ENCODE results near the gene JUND.
A peak's percentile ranks its signal among the peaks of the same experiment; 100 is the strongest.

The JUND gene

GRCh38 chr19:18313398-18313797, 32.0 kb upstream of the JUND start:
- TF ChIP-seq ZNF274 (IDR thresholded peaks at IDR 0.05; ENCODE audit: low read depth, low read length): no peak
- H3K4me3 ChIP-seq (ENCODE audit: low read length): no peak overlapping the region

- H3K4me3 ChIP-seq (ENCODE audit: low read length): no peak overlapping the region
- TF ChIP-seq ZNF274 (IDR thresholded peaks at IDR 0.05; ENCODE audit: low read depth, low read length): no peak
Measured at GRCh38 chr19:18312092-18312534, 30.7 kb upstream of the JUND start.

- no peak for TF ChIP-seq ZNF274 (IDR thresholded peaks at IDR 0.05; ENCODE audit: low read depth, low read length)
- H3K4me3 ChIP-seq (ENCODE audit: low read length): no peak overlapping the region
Measured at GRCh38 chr19:18311502-18312091, 30.2 kb upstream of the JUND start.

- TF ChIP-seq ZNF274 (IDR thresholded peaks at IDR 0.05; ENCODE audit: low read depth, low read length): no peak
- H3K4me3 ChIP-seq (ENCODE audit: low read length): no peak overlapping the region
Measured at GRCh38 chr19:18310966-18311365, 29.5 kb upstream of the JUND start.

- no peak overlapping the region for H3K4me3 ChIP-seq (ENCODE audit: low read length)
- TF ChIP-seq ZNF274 (IDR thresholded peaks at IDR 0.05; ENCODE audit: low read depth, low read length): no peak
Measured at GRCh38 chr19:18310118-18310909, 28.9 kb upstream of the JUND start.

GRCh38 chr19:18309525-18310064, 28.2 kb upstream of the JUND start:
- TF ChIP-seq ZNF274 (IDR thresholded peaks at IDR 0.05; ENCODE audit: low read depth, low read length): no peak

GRCh38 chr19:18308948-18309325, 27.5 kb upstream of the JUND start:
- no peak for TF ChIP-seq ZNF274 (IDR thresholded peaks at IDR 0.05; ENCODE audit: low read depth, low read length)

More at GRCh38 chr19:18309525-18310064, 28.2 kb upstream of the JUND start:
- H3K4me3 ChIP-seq (ENCODE audit: low read length): no peak overlapping the region

GRCh38 chr19:18308051-18308947, 26.9 kb upstream of the JUND start:
- no peak overlapping the region for H3K4me3 ChIP-seq (ENCODE audit: low read length)
- no peak for TF ChIP-seq ZNF274 (IDR thresholded peaks at IDR 0.05; ENCODE audit: low read depth, low read length)

More at GRCh38 chr19:18308948-18309325, 27.5 kb upstream of the JUND start:
- no peak overlapping the region for H3K4me3 ChIP-seq (ENCODE audit: low read length)

- H3K4me3 ChIP-seq (ENCODE audit: low read length): no peak overlapping the region
- no peak for TF ChIP-seq ZNF274 (IDR thresholded peaks at IDR 0.05; ENCODE audit: low read depth, low read length)
Measured at GRCh38 chr19:18307271-18307681, 25.9 kb upstream of the JUND start.

GRCh38 chr19:18306888-18307260, 25.5 kb upstream of the JUND start:
- TF ChIP-seq ZNF274 (IDR thresholded peaks at IDR 0.05; ENCODE audit: low read depth, low read length): no peak
- no peak overlapping the region for H3K4me3 ChIP-seq (ENCODE audit: low read length)

- H3K4me3 ChIP-seq (ENCODE audit: low read length): no peak overlapping the region
Measured at GRCh38 chr19:18306209-18306887, 24.9 kb upstream of the JUND start.

GRCh38 chr19:18304458-18305310, 23.3 kb upstream of the JUND start:
- H3K4me3 ChIP-seq (ENCODE audit: low read length): peak overlapping the region; percentile 45; the same call in 1 of the 2 replicates
- TF ChIP-seq ZNF274 (IDR thresholded peaks at IDR 0.05; ENCODE audit: low read depth, low read length): no peak

More at GRCh38 chr19:18306209-18306887, 24.9 kb upstream of the JUND start:
- no peak for TF ChIP-seq ZNF274 (IDR thresholded peaks at IDR 0.05; ENCODE audit: low read depth, low read length)

GRCh38 chr19:18304208-18304457, 22.7 kb upstream of the JUND start:
- peak overlapping the region; percentile 45; the same call in 1 of the 2 replicates for H3K4me3 ChIP-seq (ENCODE audit: low read length)

More at GRCh38 chr19:18304208-18304457, 22.7 kb upstream of the JUND start:
- TF ChIP-seq ZNF274 (IDR thresholded peaks at IDR 0.05; ENCODE audit: low read depth, low read length): no peak

Measured in GM08714 (cell line).